Nephron progenitor cell (in vitro differentiated cells): ENCODE results near the gene GPNMB.

Source experiments
- DNase-seq: peaks from one replicate; pipeline ENCODE4 v3.0.0; 2021
- H3K27ac Mint-ChIP-seq: 2 replicates; pipeline ENCODE4 v1.8.0; 2021; ENCODE audit warnings: mild to moderate bottlenecking, moderate library complexity, mixed read lengths
- H3K27me3 Mint-ChIP-seq: 2 replicates; pipeline ENCODE4 v1.8.0; 2021; ENCODE audit warnings: mild to moderate bottlenecking, low read depth, mixed read lengths; ENCODE audit not compliant: poor library complexity
- H3K36me3 Mint-ChIP-seq: 2 replicates; pipeline ENCODE4 v1.8.0; 2021; ENCODE audit warnings: low read depth, mixed read lengths
- H3K4me1 Mint-ChIP-seq: 2 replicates; pipeline ENCODE4 v1.8.0; 2021; ENCODE audit warnings: mixed read lengths
- H3K4me3 Mint-ChIP-seq: 2 replicates; pipeline ENCODE4 v1.8.0; 2021; ENCODE audit warnings: mild to moderate bottlenecking, moderate library complexity, mixed read lengths
- H3K9me3 Mint-ChIP-seq: 2 replicates; pipeline ENCODE4 v1.8.0; 2021; ENCODE audit warnings: mild to moderate bottlenecking, moderate library complexity, mixed read lengths
- CTCF ChIP-seq: fragments of 200-600 bp; sonication (generic); IDR thresholded peaks from 2 replicates; pipeline ENCODE4 v1.5.0; 2021; ENCODE audit warnings: antibody characterized with exemption

GPNMB gene

GRCh38 chr7:23254051-23254681 lies 7.6 kb downstream of the GPNMB start:
- Mint-ChIP-seq H3K36me3 (no peaks in the 10 kb centered on the region), H3K4me1 (no peaks in the 10 kb centered on the region), H3K27ac (no peak overlapping the region), H3K9me3 (peaks cover 22% of the 10 kb centered on the region), H3K27me3 (peaks cover 8% of the 10 kb centered on the region), H3K4me3 (no peak overlapping the region)
- DNase-seq, result no peak
- TF ChIP-seq CTCF, result no peak

GRCh38 chr7:23256731-23257130 lies 10.2 kb downstream of the GPNMB start:
- Mint-ChIP-seq H3K9me3 (peaks cover 1% of the 10 kb centered on the region), H3K4me1 (no peaks in the 10 kb centered on the region), H3K27ac (no peak overlapping the region), H3K27me3 (peaks cover 11% of the 10 kb centered on the region), H3K4me3 (no peak overlapping the region), H3K36me3 (no peaks in the 10 kb centered on the region)
- DNase-seq, result no peak
- TF ChIP-seq CTCF, result no peak

GRCh38 chr7:23260371-23260770 lies 13.8 kb downstream of the GPNMB start:
- TF ChIP-seq CTCF, result no peak
- H3K4me1 Mint-ChIP-seq, result no peaks in the 10 kb centered on the region
- H3K36me3 Mint-ChIP-seq, result no peaks in the 10 kb centered on the region
- no peaks in the 10 kb centered on the region for H3K9me3 Mint-ChIP-seq
- no peak overlapping the region for H3K27ac Mint-ChIP-seq
- peaks cover 8% of the 10 kb centered on the region for H3K27me3 Mint-ChIP-seq
- no peak overlapping the region for H3K4me3 Mint-ChIP-seq
- DNase-seq, result no peak

GRCh38 chr7:23261843-23262452 lies 15.4 kb downstream of the GPNMB start:
- Mint-ChIP-seq H3K27ac (no peak overlapping the region), H3K36me3 (no peaks in the 10 kb centered on the region), H3K9me3 (no peaks in the 10 kb centered on the region), H3K27me3 (peaks cover 8% of the 10 kb centered on the region), H3K4me1 (no peaks in the 10 kb centered on the region), H3K4me3 (no peak overlapping the region)
- peak; percentile 91 for TF ChIP-seq CTCF
- peak; percentile 62 for DNase-seq

- Mint-ChIP-seq H3K4me1 (no peaks in the 10 kb centered on the region), H3K9me3 (no peaks in the 10 kb centered on the region), H3K4me3 (no peak overlapping the region), H3K27ac (no peak overlapping the region), H3K27me3 (peaks cover 8% of the 10 kb centered on the region), H3K36me3 (no peaks in the 10 kb centered on the region)
- TF ChIP-seq CTCF, result no peak
- no peak for DNase-seq
Observed at GRCh38 chr7:23264916-23265458, 18.4 kb downstream of the GPNMB start.

GRCh38 chr7:23266918-23267317 lies 20.3 kb downstream of the GPNMB start:
- no peaks in the 10 kb centered on the region for H3K4me1 Mint-ChIP-seq
- H3K36me3 Mint-ChIP-seq, result no peaks in the 10 kb centered on the region
- no peaks in the 10 kb centered on the region for H3K9me3 Mint-ChIP-seq
- H3K27ac Mint-ChIP-seq, result no peak overlapping the region
- TF ChIP-seq CTCF, result no peak
- DNase-seq, result no peak
- peaks cover 12% of the 10 kb centered on the region for H3K27me3 Mint-ChIP-seq
- no peak overlapping the region for H3K4me3 Mint-ChIP-seq
